Liver (tissue), 2 donors: ENCODE data around the gene TRIO.

Experiments
- JUND ChIP-seq, 2 donors: IDR thresholded peaks; 2 replicates each; pipeline ENCODE4 v1.6.1; 2016; ENCODE audit warnings: antibody characterized with exemption in 2 of 2
- NR2F2 ChIP-seq: IDR thresholded peaks from 2 replicates; pipeline ENCODE4 v1.6.1; 2016; ENCODE audit warnings: antibody characterized with exemption
- donor health status: healthy.

GRCh38 chr5:14153071-14153864, 10.1 kb downstream of the TRIO start:
- TF ChIP-seq NR2F2 (no peak), JUND (IDR thresholded peaks at IDR 0.05) (no peak)
